NCI-H146 treated with DMSO at 0.1 percent for 48 hours (cell line): ENCODE measurements around the gene SNAPC4.
"Not testable (repeated sequence)": the region's sequence is repeated elsewhere in the genome, so short reads cannot be mapped to it uniquely, and the experiment has no call there.

Experiments used
- DNase-seq: peaks from one replicate; lab custom pipeline; 2025; ENCODE audit not compliant: unreplicated experiment; lab: John Stamatoyannopoulos, UW

The SNAPC4 gene

DNA sequence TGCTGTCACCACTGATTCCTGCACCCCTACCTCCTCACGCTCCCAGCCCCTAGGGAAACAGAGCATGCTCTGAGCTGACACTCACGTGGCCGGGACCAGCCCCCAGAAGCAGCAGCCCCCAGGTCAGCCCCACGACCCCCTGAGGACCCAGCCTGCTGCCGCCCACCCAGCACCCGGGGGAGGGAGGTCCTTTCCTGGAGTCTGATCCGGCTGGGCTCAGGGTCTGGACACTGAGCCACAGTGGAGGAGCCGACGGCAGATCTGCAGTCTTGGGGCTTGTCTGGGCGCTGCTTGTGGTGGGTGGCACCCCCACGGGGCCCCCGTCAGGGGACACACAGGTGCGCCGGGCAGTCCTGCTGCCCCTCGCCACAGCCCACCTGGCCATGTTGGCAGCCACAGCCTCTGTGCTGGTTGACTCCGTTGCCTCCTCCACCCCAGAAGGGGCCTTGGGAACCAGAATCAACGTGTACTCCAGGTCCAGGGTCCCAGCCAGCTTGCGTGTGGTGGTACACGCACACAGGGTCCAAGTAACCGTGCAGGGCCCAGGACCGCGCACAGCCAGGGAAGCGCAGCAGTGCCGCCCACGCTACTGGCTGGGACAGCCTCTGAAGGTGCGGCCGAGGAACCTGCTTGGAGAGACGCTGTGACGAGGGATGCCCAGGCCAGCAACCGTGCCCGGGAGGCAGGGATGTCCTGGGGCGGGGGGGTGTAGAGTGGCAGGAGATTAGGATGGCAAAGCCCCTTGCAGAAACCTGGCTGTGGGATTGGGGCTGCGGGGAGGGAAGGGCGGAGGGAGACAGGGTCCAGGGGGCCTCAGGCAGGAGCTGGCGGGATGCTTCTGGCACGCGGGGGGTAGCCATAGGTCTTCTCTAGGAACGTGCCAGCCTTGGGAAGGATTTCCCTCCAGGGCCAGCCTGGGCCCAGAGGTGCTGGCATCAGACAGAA lies 39.9 kb downstream of the SNAPC4 start:
- no peak for DNase-seq

DNA sequence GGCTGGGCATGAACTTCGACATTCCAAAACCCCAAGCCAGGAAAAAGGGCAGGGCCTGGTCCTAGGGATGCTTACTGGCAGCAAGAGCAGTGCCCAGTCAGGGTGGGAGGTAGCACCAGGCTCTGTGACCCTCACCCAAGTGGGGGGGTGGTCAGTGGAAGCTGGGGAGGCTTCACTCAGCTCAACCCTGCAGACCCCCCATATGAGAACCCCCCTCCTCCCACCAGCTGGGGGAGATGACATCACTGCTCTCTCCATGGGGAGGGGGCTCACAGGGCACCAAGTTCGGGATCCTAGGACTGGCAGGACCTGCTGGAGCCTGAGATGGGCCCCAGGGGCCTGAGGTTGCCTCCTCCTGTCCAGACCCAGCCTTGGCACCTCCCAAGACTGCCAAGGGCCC lies 41.1 kb downstream of the SNAPC4 start:
- no peak for DNase-seq

DNA sequence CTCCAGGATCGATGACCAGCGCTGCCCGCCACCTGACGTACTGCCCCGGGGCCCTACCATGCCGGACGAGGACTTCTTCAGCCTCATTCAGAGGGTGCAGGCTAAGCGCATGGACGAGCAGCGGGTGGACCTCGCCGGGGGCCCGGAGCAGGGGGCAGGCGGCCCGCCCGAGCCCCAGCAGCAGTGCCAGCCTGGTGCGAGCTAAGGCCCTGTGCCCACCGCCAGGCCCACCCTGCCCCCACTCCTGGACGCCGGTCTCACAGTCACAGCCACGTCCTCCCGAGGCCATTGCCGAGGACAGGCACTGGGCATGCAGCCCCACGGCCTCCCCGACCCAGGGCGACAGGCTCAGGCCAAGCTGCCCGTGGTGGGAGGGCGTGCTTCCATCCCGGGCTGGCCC lies 42.0 kb downstream of the SNAPC4 start:
- no peak for DNase-seq

DNA sequence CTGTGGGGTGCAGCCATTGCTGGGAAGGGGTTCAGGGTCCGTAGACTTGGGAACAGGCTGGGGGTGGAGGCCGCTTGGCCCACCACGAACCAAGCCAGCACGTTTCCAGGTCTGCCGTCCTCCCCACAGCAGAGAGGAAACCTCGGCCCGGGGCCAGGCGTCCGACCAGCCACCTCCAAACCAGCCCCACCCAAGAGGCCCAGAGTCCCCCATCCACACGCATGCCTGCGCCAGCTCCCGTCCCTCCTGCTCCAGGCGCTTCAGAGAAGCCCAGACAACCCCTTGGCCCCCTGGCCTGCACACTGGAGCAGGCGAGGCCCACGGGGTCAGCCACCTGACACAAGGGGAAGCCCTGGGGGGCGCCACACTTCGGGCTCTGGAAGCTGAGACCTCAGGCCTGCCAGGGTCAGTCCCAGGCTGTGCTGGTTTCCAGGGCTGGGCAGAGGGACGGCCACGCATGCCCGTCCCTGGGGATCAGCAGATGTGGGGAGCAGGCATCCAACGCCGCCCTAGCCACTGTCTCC lies 42.7 kb downstream of the SNAPC4 start:
- DNase-seq = no peak

DNA sequence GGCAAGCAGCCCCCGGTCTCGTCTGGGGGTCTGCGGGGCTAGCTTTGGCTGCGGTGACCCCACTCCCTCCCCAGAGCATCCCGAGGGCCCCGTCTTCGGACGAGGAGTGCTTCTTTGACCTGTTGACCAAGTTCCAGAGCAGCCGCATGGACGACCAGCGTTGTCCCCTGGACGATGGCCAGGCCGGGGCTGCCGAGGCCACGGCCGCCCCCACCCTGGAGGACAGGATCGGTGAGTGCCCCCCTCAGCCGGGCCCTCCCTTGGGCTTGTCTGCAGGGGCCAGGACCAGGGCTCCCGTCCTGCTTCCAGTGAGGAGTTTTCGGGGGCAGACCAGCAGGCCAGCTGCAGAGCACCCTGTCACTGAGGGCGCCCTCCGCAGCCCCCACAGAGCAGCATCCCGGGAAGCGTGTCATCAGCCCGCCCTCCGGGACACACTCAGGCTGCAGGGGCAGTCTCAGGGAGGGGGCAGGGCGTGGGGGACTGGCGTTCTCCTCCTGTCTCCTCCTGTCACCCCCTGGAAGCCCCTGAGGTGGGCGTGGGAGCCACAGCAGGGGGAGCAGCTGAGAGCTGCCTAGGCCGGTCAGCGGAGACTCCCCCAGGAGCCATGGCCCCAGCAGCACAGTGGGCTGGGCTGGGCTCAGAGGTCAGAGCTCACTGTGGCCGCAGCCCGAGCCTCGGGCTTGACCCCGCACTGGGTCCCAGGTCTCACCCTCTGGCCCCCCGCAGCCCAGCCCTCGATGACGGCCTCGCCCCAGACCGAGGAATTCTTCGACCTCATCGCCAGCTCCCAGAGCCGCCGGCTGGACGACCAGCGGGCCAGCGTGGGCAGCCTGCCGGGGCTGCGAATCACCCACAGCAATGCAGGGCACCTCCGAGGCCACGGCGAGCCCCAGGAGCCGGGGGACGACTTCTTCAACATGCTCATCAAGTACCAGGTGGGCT lies 44.1 kb downstream of the SNAPC4 start:
- no peak for DNase-seq

DNA sequence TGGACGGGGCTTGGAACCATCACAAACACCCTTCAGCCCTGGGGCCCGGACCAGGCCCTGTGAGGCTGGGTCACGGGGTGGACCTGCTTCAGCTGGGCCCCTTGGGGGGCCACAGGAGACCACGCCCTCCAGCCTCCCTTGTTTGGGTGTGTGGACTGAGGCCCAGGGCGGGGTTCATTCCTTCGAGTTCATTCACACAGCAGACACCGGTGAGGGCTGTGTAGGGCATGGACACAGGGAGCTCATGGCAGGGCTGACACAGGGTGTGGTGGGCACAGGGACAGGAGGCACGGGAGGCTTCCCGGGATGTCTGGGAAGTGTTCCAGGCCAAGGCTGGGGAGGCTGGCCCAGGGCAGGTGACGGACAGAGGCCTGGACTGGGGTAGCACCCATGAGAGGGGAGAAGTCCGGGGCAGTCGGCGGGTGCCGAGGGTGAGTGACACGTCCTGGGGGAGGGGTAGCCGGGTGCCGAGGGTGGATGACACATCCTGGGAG lies 45.3 kb downstream of the SNAPC4 start:
- no peak for DNase-seq

DNA sequence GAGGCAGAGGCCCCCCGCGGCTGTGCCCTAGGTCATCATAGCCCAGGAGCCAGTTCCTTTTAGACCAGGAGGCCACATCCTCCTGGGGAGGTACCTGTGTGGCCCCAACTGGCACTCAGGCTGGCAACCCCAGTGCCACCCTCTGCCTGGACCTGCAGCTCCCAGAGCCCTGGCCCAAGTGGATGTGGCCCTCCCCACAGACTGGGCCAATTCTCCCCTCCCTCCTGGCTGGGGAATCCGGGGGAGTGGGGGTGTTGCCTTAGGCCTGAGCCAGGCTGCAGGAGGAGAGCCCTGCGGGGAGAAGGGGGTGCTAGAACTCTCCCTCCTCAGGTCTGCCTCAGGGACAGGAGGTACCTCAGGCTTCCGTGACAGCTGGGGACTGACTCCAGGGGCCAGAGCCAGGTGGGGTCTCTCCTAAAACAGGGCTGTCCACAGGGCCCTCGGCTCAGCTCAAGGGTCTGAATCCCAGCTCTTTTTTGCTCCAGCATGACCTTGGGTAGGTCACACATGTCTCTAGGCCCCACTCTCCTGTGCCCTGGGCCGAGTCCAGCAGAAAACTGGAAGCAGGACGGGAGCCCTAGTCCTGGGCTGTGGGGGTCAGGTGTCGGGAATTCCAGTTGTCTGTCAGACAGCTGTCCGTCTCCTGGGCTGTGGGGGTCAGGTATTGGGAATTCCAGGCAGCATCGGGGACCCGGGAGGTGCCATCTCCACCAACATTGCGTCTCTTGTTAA lies 46.0 kb downstream of the SNAPC4 start:
- no peak for DNase-seq

DNA sequence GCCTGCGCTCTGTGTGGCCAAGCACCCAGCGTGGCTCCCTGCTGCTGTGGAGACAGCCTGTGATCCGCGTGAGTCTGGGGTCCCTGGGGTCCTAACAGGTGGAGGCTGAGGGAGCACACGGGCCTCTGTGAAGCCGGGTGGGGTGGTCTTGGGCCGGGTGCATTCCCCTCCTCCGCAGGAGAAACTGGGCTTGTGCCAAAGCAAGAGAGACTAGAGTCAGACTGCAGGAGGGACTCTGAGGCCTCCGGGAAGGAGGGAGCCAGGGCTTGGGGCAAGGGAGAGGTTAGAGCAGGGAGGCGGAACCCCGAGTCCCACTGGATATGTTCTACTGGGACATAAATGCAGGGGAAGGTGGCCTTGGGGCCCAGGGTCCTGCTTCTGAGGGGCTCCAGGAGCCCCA lies 46.9 kb downstream of the SNAPC4 start:
- no peak for DNase-seq

DNA sequence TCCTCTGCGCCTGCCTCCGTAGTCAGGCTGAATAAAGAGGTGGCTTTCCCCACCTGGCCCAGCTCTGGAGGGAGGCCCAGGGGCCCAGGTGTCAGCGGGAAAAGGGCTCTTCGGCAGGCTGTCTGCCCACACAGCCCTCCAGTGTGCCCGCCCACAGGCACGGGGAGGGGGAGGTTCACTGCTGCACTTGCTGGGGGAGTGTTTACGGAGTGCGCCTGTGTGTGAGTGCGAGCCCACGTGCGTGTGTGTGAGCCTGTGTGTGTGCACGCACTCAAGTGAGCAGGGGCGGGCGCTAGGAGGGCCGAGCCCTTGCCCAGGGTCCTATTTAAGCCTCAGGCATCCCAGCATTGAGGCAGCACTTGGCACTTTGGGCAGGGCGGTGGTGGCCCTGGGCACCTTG lies 47.3 kb downstream of the SNAPC4 start:
- no peak for DNase-seq

DNA sequence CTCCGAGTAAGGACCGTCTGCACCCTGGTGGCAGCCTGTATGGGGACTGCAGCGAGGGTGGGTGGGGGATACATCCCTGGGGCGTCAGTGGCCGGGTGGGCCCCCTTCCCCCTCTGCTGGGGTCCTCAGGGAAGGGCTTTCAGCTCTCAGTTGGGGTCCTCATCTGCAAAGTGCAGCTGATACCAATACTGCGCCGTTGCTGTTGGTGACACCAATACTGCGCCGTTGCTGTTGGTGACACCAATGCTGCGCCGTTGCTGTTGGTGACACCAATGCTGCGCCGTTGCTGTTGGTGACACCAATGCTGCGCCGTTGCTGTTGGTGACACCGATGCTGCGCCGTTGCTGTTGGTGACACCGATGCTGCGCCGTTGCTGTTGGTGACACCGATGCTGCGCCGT lies 48.1 kb downstream of the SNAPC4 start:
- DNase-seq = not testable (repeated sequence)

DNA sequence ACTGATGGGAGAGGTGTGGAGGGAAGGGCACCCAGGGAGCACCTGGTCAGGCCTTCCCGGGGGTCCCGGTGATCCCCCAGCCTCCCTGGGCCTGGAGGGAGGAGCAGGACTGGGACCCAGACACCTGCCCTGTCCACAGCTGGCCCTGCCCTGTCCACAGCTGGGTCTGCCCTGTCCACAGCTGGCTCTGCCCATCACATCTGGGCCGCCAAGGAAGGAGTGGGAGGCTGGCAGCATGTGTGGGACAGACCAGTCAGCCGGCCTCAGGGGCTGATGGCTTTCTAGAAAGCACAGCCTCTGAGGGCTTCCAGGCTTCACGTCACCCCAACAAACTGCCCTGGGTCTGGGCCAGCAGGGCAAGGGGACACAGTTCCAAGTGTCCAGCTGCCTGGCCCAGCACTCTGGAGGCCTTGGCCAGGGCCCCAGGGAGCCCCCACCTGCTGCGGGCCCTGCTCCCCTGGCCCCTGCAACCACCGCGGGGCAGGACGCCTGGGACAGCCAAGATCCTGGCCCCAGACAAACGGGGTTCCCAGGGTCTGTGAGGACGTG lies 48.6 kb downstream of the SNAPC4 start:
- DNase-seq = no peak
